ENCODE data around the gene ZDHHC7. TPM values are rescaled to one million over a fixed set of nuclear protein-coding genes. Genes with fewer than 3 reads are reported as not detected.

The ZDHHC7 gene
- total and polyA plus RNA-seq, 11 donors, result 12.0 to 66.7 (median 43.9) TPM

- Histone ChIP-seq H3K4me1 (peaks cover 0 to 54% (median 7%) of the 10 kb centered on the region in 12 donors), H3K27ac (peak overlapping the region in 2 of 12 donors; percentile 69 to 75), H3K27me3 (no peaks in the 10 kb centered on the region), H3K9me3 (no peaks in the 10 kb centered on the region), H3K4me3 (no peak overlapping the region), H3K36me3 (peaks cover 0 to 91% (median 75%) of the 10 kb centered on the region in 9 donors)
- intact Hi-C loops (cut with DNase I), result loop anchor here in 1 of 10 donors (10.0 kb wide), 1 partner anchor 99 kb away; no protein-coding TSS in a partner anchor
- DNase-seq (peak in 1 of 5 donors; percentile 54), ATAC-seq (no peak)
- TF ChIP-seq POLR2A (IDR thresholded peaks at IDR 0.05), result no peak
- TF ChIP-seq, protein P1, sequence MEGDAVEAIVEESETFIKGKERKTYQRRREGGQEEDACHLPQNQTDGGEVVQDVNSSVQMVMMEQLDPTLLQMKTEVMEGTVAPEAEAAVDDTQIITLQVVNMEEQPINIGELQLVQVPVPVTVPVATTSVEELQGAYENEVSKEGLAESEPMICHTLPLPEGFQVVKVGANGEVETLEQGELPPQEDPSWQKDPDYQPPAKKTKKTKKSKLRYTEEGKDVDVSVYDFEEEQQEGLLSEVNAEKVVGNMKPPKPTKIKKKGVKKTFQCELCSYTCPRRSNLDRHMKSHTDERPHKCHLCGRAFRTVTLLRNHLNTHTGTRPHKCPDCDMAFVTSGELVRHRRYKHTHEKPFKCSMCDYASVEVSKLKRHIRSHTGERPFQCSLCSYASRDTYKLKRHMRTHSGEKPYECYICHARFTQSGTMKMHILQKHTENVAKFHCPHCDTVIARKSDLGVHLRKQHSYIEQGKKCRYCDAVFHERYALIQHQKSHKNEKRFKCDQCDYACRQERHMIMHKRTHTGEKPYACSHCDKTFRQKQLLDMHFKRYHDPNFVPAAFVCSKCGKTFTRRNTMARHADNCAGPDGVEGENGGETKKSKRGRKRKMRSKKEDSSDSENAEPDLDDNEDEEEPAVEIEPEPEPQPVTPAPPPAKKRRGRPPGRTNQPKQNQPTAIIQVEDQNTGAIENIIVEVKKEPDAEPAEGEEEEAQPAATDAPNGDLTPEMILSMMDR (IDR thresholded peaks at IDR 0.05), result no peak
- WGBS, 4 donors, result 89 to 92% (median 91%) methylated on average over 15 of the region's 15 CpGs
These were observed 26.0 kb downstream of the ZDHHC7 start for GRCh38 chr16:84985079-84986065.

DNA sequence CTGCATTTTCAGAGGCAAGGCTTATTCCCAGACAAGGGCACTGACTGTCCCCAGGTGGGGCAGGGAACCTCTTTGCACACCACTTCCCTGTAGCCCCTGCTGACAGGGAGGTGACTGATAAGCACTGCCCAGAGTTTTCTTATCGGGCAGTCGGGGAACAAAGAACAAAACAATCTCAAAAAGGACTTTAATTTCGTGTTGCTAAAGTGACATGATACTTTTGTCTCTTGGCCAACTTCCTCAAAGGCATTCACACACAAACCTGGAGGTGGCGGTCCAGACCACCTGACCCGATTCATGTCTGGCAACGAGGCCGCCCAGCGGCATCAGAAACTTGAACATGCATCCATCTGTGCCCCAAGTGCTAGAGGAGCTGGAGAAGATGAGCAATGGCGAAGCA, 28.9 kb downstream of the ZDHHC7 start:
- ATAC-seq (peak in 3 of 4 donors; percentile 19 to 47 (median 43)), DNase-seq (peak in 2 of 5 donors; percentile 45 to 48)
- Histone ChIP-seq H3K27ac (peak overlapping the region in 2 of 12 donors; percentile 69 to 75), H3K27me3 (no peaks in the 10 kb centered on the region), H3K36me3 (peaks cover 0 to 91% (median 73%) of the 10 kb centered on the region in 9 donors), H3K4me3 (no peak overlapping the region), H3K9me3 (no peaks in the 10 kb centered on the region), H3K4me1 (peaks cover 0 to 63% (median 8%) of the 10 kb centered on the region in 12 donors)
- TF ChIP-seq, protein P1 (IDR thresholded peaks at IDR 0.05), result peak in 5 of 12 donors; percentile 9 to 25 (median 17)
- TF ChIP-seq POLR2A (IDR thresholded peaks at IDR 0.05), result no peak
- intact Hi-C loops (cut with DNase I), result loop anchor here in 3 of 10 donors (5.0 to 10.0 kb wide), 2 partner anchors 102 to 105 kb away; no protein-coding TSS in a partner anchor
- WGBS, 4 donors, result 44 to 52% (median 46%) methylated on average over 9 of the region's 9 CpGs

GRCh38 chr16:84979516-84979915, 31.8 kb downstream of the ZDHHC7 start:
- Histone ChIP-seq H3K4me3 (no peak overlapping the region), H3K27me3 (no peaks in the 10 kb centered on the region), H3K9me3 (no peaks in the 10 kb centered on the region), H3K4me1 (peaks cover 0 to 45% (median 8%) of the 10 kb centered on the region in 12 donors), H3K27ac (no peak overlapping the region), H3K36me3 (peaks cover 0 to 92% (median 80%) of the 10 kb centered on the region in 9 donors)
- 90 to 94% (median 93%) methylated on average over 4 of the region's 4 CpGs for WGBS, 4 donors
- DNase-seq (no peak), ATAC-seq (no peak)
- TF ChIP-seq POLR2A (IDR thresholded peaks at IDR 0.05), result no peak
- TF ChIP-seq, protein P1 (IDR thresholded peaks at IDR 0.05), result no peak
- intact Hi-C loops (cut with DNase I), result loop anchor here in 1 of 10 donors (10.0 kb wide), 2 partner anchors 305 to 465 kb away; no protein-coding TSS in a partner anchor

Data from heart left ventricle (tissue), 16 donors.